B cell (primary cell): Measurements from ENCODE around the gene NCMAP. TPM values are rescaled to one million over a fixed set of nuclear protein-coding genes. Genes with fewer than 3 reads are reported as not detected.

Source experiments
- ATAC-seq: fragments of 200-7000 bp; cut with Tn5 transposase; one replicate; pipeline ENCODE4 v1.10.0; 2021; ENCODE audit warnings: low read depth, mild to moderate bottlenecking, moderate number of reproducible peaks, moderate library complexity
- CTCF ChIA-PET: fragments of 350-600 bp; sonication (Branson Sonifier 250); formaldehyde crosslinking; loops from one replicate; lab custom pipeline; 2021; ENCODE audit warnings: antibody characterized with exemption, inconsistent platforms; lab: Charles Lee
- POLR2A ChIA-PET: fragments of 350-600 bp; sonication (Branson Sonifier 250); formaldehyde crosslinking; loops from one replicate; lab custom pipeline; 2021; ENCODE audit warnings: antibody characterized with exemption; lab: Charles Lee
- DNase-seq: peaks from one replicate; pipeline ENCODE4 v3.0.0; 2013
- H2AFZ ChIP-seq: 2 replicates; pipeline ENCODE4 v1.6.1; 2012; ENCODE audit warnings: mild to moderate bottlenecking, low read depth, low read length; ENCODE audit not compliant: insufficient read depth, poor library complexity, severe bottlenecking
- H3K27ac ChIP-seq, 2 donors: 1 replicate in 1 of 2; 2 replicates in 1 of 2; pipeline ENCODE4 v1.5.1; 2012 to 2013; ENCODE audit warnings: low read length in 2 of 2, mild to moderate bottlenecking in 2 of 2, moderate library complexity in 1 of 2
- H3K27me3 ChIP-seq, 4 experiments: fragments of 200-600 bp in 1 of 4; sonication (generic) in 1 of 4; replicated peaks in 1 of 4; 1 replicate in 2 of 4; 2 replicates in 2 of 4; pipeline versions ENCODE4 v1.6.1 to v1.7.0; 2013 to 2016; ENCODE audit warnings: low read length in 3 of 4, mild to moderate bottlenecking in 2 of 4, mixed read lengths in 1 of 4, moderate library complexity in 1 of 4; ENCODE audit not compliant: insufficient read depth in 4 of 4, control insufficient read depth in 3 of 4; ENCODE audit errors: control extremely low read depth in 1 of 4
- H3K36me3 ChIP-seq, 2 experiments: replicated peaks in 1 of 2; 1 replicate in 1 of 2; 2 replicates in 1 of 2; pipeline versions ENCODE4 v1.6.1 to v1.7.1; 2013; ENCODE audit warnings: low read length in 1 of 2; ENCODE audit not compliant: insufficient read depth in 2 of 2, control insufficient read depth in 1 of 2; ENCODE audit errors: control extremely low read depth in 1 of 2, extremely low read depth in 1 of 2
- H3K4me1 ChIP-seq, 2 donors: fragments of 200-600 bp in 1 of 2; sonication (generic) in 1 of 2; 1 replicate in 1 of 2; 2 replicates in 1 of 2; pipeline versions ENCODE4 v1.5.1 to v1.6.1; 2013 to 2017; ENCODE audit warnings: low read length in 2 of 2; ENCODE audit not compliant: control insufficient read depth in 2 of 2, insufficient read depth in 2 of 2
- H3K4me2 ChIP-seq: replicated peaks from 2 replicates; pipeline ENCODE3; 2012; ENCODE audit warnings: mild to moderate bottlenecking, low read depth, low read length; ENCODE audit not compliant: poor library complexity, severe bottlenecking
- H3K4me3 ChIP-seq, 5 experiments: fragments of 200-600 bp in 1 of 5; sonication (generic) in 1 of 5; 1 replicate in 3 of 5; 2 replicates in 2 of 5; pipeline versions ENCODE4 v1.5.1 to v1.7.0; 2011 to 2016; ENCODE audit warnings: low read length in 4 of 5, mild to moderate bottlenecking in 4 of 5, low read depth in 2 of 5, control low read depth in 1 of 5, moderate library complexity in 1 of 5; ENCODE audit not compliant: insufficient read depth in 1 of 5; ENCODE audit errors: control extremely low read depth in 1 of 5, extremely low read depth in 1 of 5
- H3K79me2 ChIP-seq: fragments of 200-600 bp; sonication (generic); one replicate; pipeline ENCODE4 v1.6.0; 2016; ENCODE audit warnings: low read length; ENCODE audit not compliant: control insufficient read depth, insufficient read depth
- H3K9ac ChIP-seq: fragments of 200-600 bp; sonication (generic); 2 replicates; pipeline ENCODE4 v1.6.1; 2017; ENCODE audit warnings: mild to moderate bottlenecking, low read length, moderate library complexity
- H3K9me3 ChIP-seq, 3 donors: one replicate each; pipeline versions ENCODE4 v1.6.1 to v1.7.1; 2013; ENCODE audit warnings: low read length in 2 of 3; ENCODE audit not compliant: control insufficient read depth in 2 of 3, insufficient read depth in 1 of 3; ENCODE audit errors: control extremely low read depth in 1 of 3
- H4K20me1 ChIP-seq: 2 replicates; pipeline ENCODE4 v1.6.0; 2012; ENCODE audit warnings: mild to moderate bottlenecking, low read length; ENCODE audit not compliant: insufficient read depth, control insufficient read depth, poor library complexity, severe bottlenecking
- H3K27ac Mint-ChIP-seq: one replicate; pipeline ENCODE4 v1.8.0; 2021; ENCODE audit warnings: mixed read lengths
- H3K27me3 Mint-ChIP-seq: one replicate; pipeline ENCODE4 v1.8.0; 2021; ENCODE audit warnings: mixed read lengths
- H3K4me1 Mint-ChIP-seq: one replicate; pipeline ENCODE4 v1.8.0; 2021; ENCODE audit warnings: mixed read lengths
- H3K4me3 Mint-ChIP-seq: one replicate; pipeline ENCODE4 v1.8.0; 2021; ENCODE audit warnings: mixed read lengths
- H3K9me3 Mint-ChIP-seq: one replicate; pipeline ENCODE4 v1.8.0; 2022; ENCODE audit warnings: mixed read lengths; ENCODE audit not compliant: insufficient read depth
- EZH2 ChIP-seq: IDR thresholded peaks from 2 replicates; pipeline ENCODE4 v1.6.1; 2012; ENCODE audit warnings: borderline replicate concordance, low read depth, mild to moderate bottlenecking, moderate library complexity, low read length; ENCODE audit not compliant: insufficient read depth, poor library complexity, severe bottlenecking
- WGBS: methylation state at CpG from one replicate; pipeline ENCODE4 v1.1.5; 2013; ENCODE audit warnings: missing lambda C conversion rate; ENCODE audit not compliant: insufficient coverage; 5-methylcytosine and 5-hydroxymethylcytosine counted together
- intact Hi-C: fragments of 100-400 bp; cut with micrococcal nuclease; formaldehyde crosslinking; loops from one replicate; pipeline ENCODE4 v1.10.0; 2022
- polyA plus RNA-seq: library from polyadenylated mRNA; depleted of rRNA; stranded (reverse); fragments of >200 nt; gene quantifications from 2 replicates; pipeline ENCODE4 v1.2.3, GENCODE V29; 2012
- total RNA-seq, 2 donors: library from RNA; stranded (reverse); fragments of 120-200 nt in 1 of 2; gene quantifications; 1 replicate in 1 of 2; 2 replicates in 1 of 2; pipeline versions ENCODE4 v1.2.3 to v1.2.4, GENCODE V29; 2013 to 2022
- TF ChIP-seq, protein P1 (sequence below): fragments of 200-600 bp; IDR thresholded peaks from one replicate; pipeline ENCODE4 v1.8.0; 2022; ENCODE audit warnings: antibody characterized with exemption, mild to moderate bottlenecking

The NCMAP gene
- total and polyA plus RNA-seq, 2 donors (not counting 1 experiment from before 2014, with no cell fraction given) = not detected

DNA sequence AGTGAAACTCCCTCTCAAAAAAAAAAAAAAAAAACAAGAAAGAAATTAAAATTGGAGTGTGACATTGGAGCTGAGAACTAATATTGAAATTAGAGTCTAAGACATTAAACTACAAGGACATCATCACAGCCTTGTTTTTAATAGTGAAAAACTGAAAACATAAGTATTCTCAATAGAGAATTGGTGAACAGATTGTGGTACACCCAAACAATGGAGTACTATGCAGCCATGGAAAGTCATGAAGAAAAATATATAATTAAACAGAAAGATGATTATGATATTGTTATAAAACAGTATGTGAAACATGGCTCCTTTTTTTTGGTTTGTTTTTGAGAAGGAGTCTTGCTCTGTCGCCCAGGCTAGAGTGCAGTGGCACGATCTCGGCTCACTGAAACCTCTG, 43.4 kb downstream of the NCMAP start:
- Mint-ChIP-seq H3K9me3 (no peaks in the 10 kb centered on the region), H3K27ac (no peak overlapping the region), H3K4me3 (no peak overlapping the region), H3K4me1 (no peaks in the 10 kb centered on the region), H3K27me3 (peaks cover 16% of the 10 kb centered on the region)
- no peak for ATAC-seq
- Histone ChIP-seq H3K27ac (no peak overlapping the region), H3K79me2 (no peaks in the 10 kb centered on the region), H2AFZ (no peak overlapping the region), H3K4me3 (no peak overlapping the region), H3K4me2 (no peak overlapping the region), H3K27me3 (peaks cover 0 to 4% (median 0%) of the 10 kb centered on the region in 4 experiments), H3K4me1 (no peaks in the 10 kb centered on the region), H3K36me3 (no peaks in the 10 kb centered on the region), H3K9ac (no peak overlapping the region), H4K20me1 (no peaks in the 10 kb centered on the region), H3K9me3 (peaks cover 0 to 1% (median 0%) of the 10 kb centered on the region in 3 donors)
- DNase-seq = no peak
- POLR2A ChIA-PET = no interaction called here
- TF ChIP-seq EZH2 = no peak
- TF ChIP-seq, protein P1, sequence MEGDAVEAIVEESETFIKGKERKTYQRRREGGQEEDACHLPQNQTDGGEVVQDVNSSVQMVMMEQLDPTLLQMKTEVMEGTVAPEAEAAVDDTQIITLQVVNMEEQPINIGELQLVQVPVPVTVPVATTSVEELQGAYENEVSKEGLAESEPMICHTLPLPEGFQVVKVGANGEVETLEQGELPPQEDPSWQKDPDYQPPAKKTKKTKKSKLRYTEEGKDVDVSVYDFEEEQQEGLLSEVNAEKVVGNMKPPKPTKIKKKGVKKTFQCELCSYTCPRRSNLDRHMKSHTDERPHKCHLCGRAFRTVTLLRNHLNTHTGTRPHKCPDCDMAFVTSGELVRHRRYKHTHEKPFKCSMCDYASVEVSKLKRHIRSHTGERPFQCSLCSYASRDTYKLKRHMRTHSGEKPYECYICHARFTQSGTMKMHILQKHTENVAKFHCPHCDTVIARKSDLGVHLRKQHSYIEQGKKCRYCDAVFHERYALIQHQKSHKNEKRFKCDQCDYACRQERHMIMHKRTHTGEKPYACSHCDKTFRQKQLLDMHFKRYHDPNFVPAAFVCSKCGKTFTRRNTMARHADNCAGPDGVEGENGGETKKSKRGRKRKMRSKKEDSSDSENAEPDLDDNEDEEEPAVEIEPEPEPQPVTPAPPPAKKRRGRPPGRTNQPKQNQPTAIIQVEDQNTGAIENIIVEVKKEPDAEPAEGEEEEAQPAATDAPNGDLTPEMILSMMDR = no peak
- 100% methylated on average over 1 of the region's 3 CpGs for WGBS
- intact Hi-C loops = no loop called here
- CTCF ChIA-PET = interaction anchor here (0.6 kb wide), 1 partner anchor 10 kb away, joined by 3 read pairs; no protein-coding TSS in a partner anchor

DNA sequence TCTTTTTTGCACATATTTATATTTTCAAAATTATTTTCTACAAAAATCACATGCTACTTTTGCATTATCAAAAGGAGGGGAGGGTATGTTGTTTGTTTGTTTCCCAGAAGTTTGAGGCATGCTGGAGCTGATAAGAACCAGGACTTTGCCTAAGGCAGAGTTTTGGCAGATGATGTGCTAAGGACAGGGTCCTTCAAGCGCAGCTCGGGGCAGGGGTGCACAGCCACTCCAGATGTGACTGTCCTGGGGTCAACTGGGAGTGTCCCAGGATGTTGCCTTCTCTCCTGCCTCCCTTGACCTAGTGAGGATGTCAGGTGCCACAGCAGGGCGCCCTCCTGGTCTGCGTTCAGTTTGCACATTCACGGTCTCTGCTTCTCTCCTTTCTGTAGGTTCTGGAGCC, 44.7 kb downstream of the NCMAP start:
- TF ChIP-seq, protein P1 = no peak
- no peak for TF ChIP-seq EZH2
- H3K4me3 ChIP-seq = no peak overlapping the region
- no peaks in the 10 kb centered on the region for H3K4me1 ChIP-seq
- ATAC-seq (no peak), DNase-seq (no peak)
- peaks cover 8% of the 10 kb centered on the region for H3K27me3 Mint-ChIP-seq
- no peak overlapping the region for H3K27ac Mint-ChIP-seq
- peaks cover 0 to 1% (median 0%) of the 10 kb centered on the region in 3 donors for H3K9me3 ChIP-seq
- no peak overlapping the region for H3K4me3 Mint-ChIP-seq
- POLR2A ChIA-PET = no interaction called here
- no peaks in the 10 kb centered on the region for H3K4me1 Mint-ChIP-seq
- CTCF ChIA-PET = no interaction called here
- H4K20me1 ChIP-seq = no peaks in the 10 kb centered on the region
- H3K79me2 ChIP-seq = no peaks in the 10 kb centered on the region
- no peak overlapping the region for H3K27ac ChIP-seq
- H3K4me2 ChIP-seq = no peak overlapping the region
- H3K27me3 ChIP-seq = no peaks in the 10 kb centered on the region
- no peak overlapping the region for H3K9ac ChIP-seq
- H3K36me3 ChIP-seq = no peaks in the 10 kb centered on the region
- no peaks in the 10 kb centered on the region for H3K9me3 Mint-ChIP-seq
- no peak overlapping the region for H2AFZ ChIP-seq
- WGBS = 96% methylated on average over 3 of the region's 5 CpGs
- intact Hi-C loops = no loop called here
